ENCODE results near the gene GCLC.

The GCLC gene

GRCh38 chr6:53523511-53524454, 21.1 kb downstream of the GCLC start:
- no peak for DNase-seq (ENCODE audit: low spot score)

GRCh38 chr6:53520320-53520928, 24.5 kb downstream of the GCLC start:
- no peak for DNase-seq (ENCODE audit: low spot score)

- no peak for DNase-seq (ENCODE audit: low spot score)
These were observed 26.0 kb downstream of the GCLC start for GRCh38 chr6:53518862-53519261.

- DNase-seq (ENCODE audit: low spot score), result peak; percentile 37
These were observed 27.9 kb downstream of the GCLC start for GRCh38 chr6:53517021-53517420.

GRCh38 chr6:53514677-53515076, 30.2 kb downstream of the GCLC start:
- DNase-seq (ENCODE audit: low spot score), result no peak

GRCh38 chr6:53513519-53513966, 31.4 kb downstream of the GCLC start:
- no peak for DNase-seq (ENCODE audit: low spot score)

- DNase-seq (ENCODE audit: low spot score), result no peak
These were observed 31.8 kb downstream of the GCLC start for GRCh38 chr6:53513056-53513455.

- DNase-seq (ENCODE audit: low spot score), result no peak
These were observed 32.3 kb downstream of the GCLC start for GRCh38 chr6:53512626-53513025.

- no peak for DNase-seq (ENCODE audit: low spot score)
These were observed 34.2 kb downstream of the GCLC start for GRCh38 chr6:53510746-53511145.

GRCh38 chr6:53506872-53507271, 38.0 kb downstream of the GCLC start:
- no peak for DNase-seq (ENCODE audit: low spot score)

GRCh38 chr6:53504512-53504911, 40.4 kb downstream of the GCLC start:
- no peak for DNase-seq (ENCODE audit: low spot score)

- DNase-seq (ENCODE audit: low spot score), result no peak
These were observed 41.8 kb downstream of the GCLC start for GRCh38 chr6:53503060-53503459.

- DNase-seq (ENCODE audit: low spot score), result no peak
These were observed 43.5 kb downstream of the GCLC start for GRCh38 chr6:53501432-53501831.

- no peak for DNase-seq (ENCODE audit: low spot score)
These were observed 44.8 kb downstream of the GCLC start for GRCh38 chr6:53500095-53500494.

- no peak for DNase-seq (ENCODE audit: low spot score)
These were observed 45.8 kb downstream of the GCLC start for GRCh38 chr6:53499094-53499493.

- no peak for DNase-seq (ENCODE audit: low spot score)
These were observed 46.3 kb downstream of the GCLC start for GRCh38 chr6:53498649-53499048.

GRCh38 chr6:53497905-53498304, 47.0 kb downstream of the GCLC start:
- DNase-seq (ENCODE audit: low spot score), result no peak

GRCh38 chr6:53496797-53497375, 48.0 kb downstream of the GCLC start:
- DNase-seq (ENCODE audit: low spot score), result no peak

GRCh38 chr6:53495506-53496499, 49.1 kb downstream of the GCLC start:
- no peak for DNase-seq (ENCODE audit: low spot score)

- DNase-seq (ENCODE audit: low spot score), result no peak
These were observed 50.8 kb downstream of the GCLC start for GRCh38 chr6:53494076-53494475.

GRCh38 chr6:53493635-53494025, 51.3 kb downstream of the GCLC start:
- DNase-seq (ENCODE audit: low spot score), result no peak

Data from hematopoietic multipotent progenitor cell treated with erythropoietin and hydrocortisone succinate and interleukin-3 and kit ligand, for 15 days (in vitro differentiated cells).